Dermis blood vessel endothelial cell (primary cell): ENCODE data around the gene HSDL1. TPM values are rescaled to one million over a fixed set of nuclear protein-coding genes. Genes with fewer than 3 reads are reported as not detected.

Experiments used
- DNase-seq: peaks from one replicate; pipeline ENCODE4 v3.0.0; 2010
- total RNA-seq: library from RNA; depleted of rRNA; stranded (reverse); fragments of >200 nt; gene quantifications from 2 replicates; pipeline ENCODE4 v1.2.3, GENCODE V29; 2014

Gene HSDL1
- total RNA-seq: 28.2 and 32.0 TPM in 2 replicates

- peak; percentile 92 for DNase-seq
Measured at GRCh38 chr16:84144859-84145639, at the start of gene HSDL1, which contains the start of gene DNAAF1. Gene HSDL1 (minus strand): TSS chr16:84145177. CDS start chr16:84131321, 13,856 bp downstream. Gene DNAAF1 (plus strand): TSS chr16:84145308. CDS start chr16:84145441, 133 bp downstream.

GRCh38 chr16:84194018-84194417 is 49.0 kb upstream of the HSDL1 start:
- DNase-seq: no peak

DNA sequence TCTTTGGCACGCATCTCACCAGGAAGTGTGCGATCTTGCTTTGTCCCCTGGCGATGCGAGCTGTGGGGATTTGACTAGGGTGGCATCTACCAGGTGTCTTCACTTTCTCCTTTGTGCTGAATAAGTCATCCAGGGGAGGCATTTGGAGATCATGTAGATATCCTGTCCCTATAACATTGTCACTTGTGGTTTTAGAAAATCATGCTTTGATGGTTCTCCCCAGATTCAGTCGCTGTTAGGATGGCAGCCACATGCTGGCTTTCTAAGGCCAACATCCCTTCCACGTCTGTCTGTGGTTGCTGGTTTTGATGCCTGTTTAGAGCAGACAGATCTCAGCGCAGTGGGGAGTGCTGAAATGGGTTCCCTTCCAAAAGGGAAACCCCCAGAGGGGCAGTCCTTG is 48.5 kb upstream of the HSDL1 start:
- DNase-seq: no peak

DNA sequence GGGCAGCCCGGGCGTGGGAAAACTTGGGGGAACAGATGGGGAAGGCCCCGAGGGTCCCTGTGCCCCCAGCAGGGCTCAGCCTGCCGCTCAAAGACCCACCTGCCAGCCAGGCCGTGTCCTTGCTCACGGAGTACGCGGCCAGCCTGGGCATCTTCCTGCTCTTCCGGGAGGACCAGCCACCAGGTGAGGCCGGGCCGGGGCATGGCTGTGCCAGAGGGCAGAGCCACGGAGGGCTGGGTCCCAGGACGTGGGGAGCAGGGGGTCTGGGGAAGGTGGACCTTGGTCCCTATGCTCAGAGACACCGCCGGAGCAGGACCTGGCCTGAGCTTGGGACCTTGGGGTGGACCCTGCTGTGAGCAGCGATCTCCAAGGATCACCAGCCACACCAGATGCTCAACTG is 46.5 kb upstream of the HSDL1 start:
- no peak for DNase-seq

DNA sequence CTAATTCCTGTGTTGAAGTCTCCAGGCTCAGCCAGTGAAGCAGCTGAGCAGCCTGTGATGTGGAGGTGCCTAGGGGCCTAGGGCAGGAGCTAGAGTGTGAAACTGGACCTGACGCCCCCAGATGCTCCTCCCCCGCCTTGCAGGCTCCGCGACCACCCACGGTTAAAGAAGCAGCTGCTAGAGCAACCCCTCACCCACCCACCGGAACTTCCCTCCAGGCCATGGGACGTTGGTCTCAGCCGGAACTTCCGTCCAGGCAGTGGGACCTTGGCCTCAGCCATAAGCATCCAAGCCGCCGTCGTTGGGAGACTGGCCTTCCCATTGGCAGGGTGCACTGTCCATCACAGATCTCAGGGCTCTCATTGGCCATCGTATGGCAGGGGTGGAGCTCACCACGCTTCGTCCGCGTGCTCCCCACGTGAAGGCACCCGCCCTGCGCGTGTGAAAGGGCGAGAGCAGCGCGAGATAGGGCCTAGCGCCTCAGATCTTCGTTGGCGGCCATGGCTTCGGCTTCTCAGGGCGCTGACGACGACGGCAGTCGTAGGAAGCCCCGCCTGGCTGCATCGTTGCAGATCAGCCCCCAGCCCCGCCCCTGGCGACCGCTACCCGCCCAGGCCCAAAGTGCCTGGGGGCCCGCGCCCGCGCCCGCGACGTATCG is 45.9 kb upstream of the HSDL1 start, which contains the start of gene ADAD2:
Gene ADAD2 (plus strand): TSS at position 427 of the 658 bp plus-strand sequence. CDS start 74 bp downstream, at position 501.
- peak; percentile 12 for DNase-seq

- DNase-seq: peak; percentile 98
Measured at GRCh38 chr16:84186685-84187437, 41.9 kb upstream of the HSDL1 start, which contains the start of gene TAF1C. Gene TAF1C (minus strand): TSS chr16:84187057. CDS start chr16:84184988, 2,069 bp downstream.

DNA sequence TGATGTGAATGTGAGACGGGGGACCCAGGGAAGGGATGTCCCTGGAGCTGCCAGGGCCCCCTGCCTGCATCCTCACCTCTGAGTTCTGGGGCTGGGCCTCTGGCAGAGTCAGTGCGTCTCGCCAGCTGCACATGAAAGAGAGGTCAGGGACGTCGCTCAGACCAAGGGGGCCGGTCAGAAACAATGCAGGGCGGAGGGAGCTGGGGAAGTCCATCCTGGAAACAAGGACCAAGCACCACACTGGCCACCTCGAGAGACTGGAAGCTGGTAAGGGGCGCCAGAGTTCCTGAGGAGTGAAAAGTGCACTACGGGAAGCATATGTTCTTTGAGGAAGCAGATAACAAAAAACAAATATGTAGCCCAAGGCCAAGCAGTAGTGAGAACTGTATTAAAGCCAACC is 39.8 kb upstream of the HSDL1 start:
- DNase-seq: peak; percentile 86

DNA sequence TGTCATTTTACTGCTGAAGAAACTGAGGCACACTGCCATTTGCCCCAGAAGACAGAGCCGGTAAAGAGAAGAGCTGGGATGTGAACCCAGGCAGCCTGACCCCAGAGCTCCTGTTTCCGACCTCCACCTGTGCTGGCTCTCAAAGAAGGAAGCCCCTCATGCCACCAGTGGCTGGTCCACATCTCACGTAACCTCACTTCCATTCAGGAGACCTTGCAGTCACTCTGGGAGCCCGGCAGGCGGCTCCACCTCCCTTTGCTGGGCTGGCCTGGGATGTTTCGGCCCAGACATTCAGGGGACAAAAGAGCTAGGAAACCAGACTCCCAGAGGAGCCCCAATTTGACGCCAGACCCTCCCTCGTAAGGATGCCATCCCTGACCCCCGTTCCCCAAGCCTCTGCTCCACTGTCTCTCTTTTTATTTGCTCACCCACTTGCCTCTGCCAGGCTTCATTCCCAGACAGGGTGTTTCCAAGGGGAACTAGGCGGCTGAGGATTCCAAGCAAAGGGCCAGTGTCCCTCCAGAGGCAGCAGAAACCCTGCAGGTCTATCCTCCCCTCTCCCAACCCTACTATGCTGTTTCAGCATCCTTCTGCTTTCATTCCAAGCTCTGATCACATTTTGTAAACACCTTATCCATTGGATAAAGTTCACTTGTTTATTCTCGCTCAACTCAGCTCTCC is 39.1 kb upstream of the HSDL1 start:
- peak; percentile 63 for DNase-seq

GRCh38 chr16:84183572-84183875 is 38.5 kb upstream of the HSDL1 start:
- DNase-seq: no peak

DNA sequence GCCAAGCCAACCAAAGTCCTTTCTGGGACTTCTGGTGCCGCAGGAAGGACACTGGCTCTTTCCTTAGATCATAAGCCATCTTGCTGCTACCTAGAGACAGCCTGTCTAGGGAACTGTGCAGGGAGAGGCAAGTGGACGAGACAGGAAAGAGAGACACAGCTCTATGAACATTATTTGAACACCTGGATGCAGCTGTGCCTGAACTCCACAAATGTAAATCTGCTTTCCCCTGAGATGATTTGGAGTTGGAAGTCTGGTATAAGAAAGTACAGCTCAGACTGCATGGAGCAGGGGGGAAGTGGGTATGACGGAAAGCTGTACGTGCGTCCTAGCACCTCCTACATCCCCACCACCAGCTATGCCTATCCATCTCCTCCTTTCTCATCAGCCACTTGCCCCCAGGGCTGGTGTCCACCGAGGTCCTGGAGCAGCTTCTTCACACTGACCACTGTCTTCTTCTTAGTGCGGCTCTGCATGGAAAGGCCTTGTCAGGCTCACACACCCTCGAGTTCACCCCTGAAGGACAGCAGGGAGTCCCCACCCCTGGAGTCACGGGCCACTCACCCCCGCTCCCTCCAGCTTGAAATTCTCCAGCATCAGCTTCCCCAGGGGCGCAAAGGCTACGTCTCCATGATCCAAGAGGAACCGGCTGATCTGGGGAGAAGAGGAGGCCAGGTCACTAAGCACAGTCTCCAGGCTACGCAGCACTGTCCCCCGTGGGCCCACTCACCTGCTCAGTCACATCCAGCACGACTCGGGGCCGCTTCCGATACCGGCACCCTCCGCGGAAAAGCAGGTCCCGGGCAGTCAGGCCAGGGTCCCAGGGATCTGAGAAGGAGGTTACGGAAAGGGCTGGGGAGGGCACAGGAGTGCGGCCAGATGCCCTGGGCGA is 37.9 kb upstream of the HSDL1 start:
- DNase-seq: no peak

GRCh38 chr16:84182104-84182503 is 37.1 kb upstream of the HSDL1 start:
- DNase-seq: no peak

- no peak for DNase-seq
Measured at GRCh38 chr16:84181144-84181915, 36.4 kb upstream of the HSDL1 start.

GRCh38 chr16:84180519-84181140 is 35.7 kb upstream of the HSDL1 start:
- no peak for DNase-seq

- DNase-seq: no peak
Measured at GRCh38 chr16:84179612-84180320, 34.8 kb upstream of the HSDL1 start.

- no peak for DNase-seq
Measured at GRCh38 chr16:84178892-84179611, 34.1 kb upstream of the HSDL1 start.

DNA sequence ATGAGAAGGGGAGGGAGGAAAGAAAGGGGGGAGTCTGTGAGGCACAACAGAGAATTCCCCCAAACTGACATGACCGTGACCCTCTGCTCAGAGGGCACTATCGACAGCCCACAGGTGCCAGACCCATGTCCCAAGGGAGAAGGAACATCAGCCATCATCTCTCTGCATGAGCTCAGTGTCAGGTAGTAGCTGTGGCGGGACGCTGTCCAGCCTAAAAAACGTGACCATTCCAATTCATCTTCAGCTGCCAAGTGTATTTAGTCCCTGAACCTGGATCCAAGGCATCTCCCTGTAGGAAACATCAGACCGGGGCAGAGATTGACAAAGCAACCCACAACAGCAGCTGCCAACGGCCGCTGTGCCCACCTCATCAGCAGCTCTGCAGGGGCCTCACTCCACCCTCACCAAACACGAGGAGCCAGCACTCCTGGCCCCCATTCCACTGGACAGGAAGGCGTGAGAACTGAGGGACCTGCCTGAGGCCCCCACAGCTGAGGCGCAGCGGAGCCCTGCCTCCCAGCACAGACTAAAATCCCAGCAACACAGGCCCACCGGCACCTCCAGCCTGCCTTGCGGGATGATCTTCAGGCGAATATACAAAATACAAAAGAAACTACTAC is 33.3 kb upstream of the HSDL1 start:
- no peak for DNase-seq

GRCh38 chr16:84177741-84178073 is 32.7 kb upstream of the HSDL1 start:
- DNase-seq: peak; percentile 32
